ENCODE measurements around the gene TBL2.

The TBL2 gene

DNA sequence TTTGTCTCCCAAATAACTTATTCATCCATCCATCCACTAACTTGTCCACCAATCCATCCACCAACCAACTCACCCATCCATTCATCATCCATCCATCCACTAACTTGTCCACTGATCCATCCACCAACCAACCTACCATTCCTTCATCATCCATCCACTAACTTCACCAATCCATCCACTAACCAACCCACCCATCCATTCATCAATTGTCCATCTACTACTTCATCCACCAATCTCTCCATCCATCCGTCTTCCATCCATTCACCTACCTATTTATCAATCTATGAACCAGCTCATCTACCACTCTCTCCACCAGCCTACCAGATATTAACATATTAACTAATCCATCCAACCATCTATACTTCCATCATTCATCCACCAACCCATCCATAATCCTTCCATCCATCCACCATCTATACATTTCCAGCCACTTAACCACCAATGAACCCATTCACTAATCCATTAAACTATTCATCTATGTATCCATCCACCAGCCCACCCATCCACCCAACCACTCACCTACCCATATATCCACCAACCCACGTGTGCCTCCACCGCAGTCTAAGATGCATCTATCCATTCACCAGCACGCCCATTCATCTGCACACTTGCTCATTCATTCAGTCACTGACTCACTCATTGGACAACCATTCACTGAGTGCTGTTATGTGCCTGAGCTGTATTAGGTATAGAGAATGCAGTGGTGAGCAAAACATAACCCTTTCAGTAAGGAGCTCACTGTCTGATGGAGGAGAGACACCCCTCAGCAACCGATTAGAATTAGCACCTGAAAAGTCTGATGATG lies 19.8 kb upstream of the TBL2 start:
- no peaks in the 10 kb centered on the region for H3K36me3 ChIP-seq (ENCODE audit: control insufficient read depth in 2 of 2, insufficient read depth in 1 of 2, low read length in 2 of 2)
- no peak overlapping the region for H3K27ac ChIP-seq (ENCODE audit: extremely low read depth, low read depth, low read length)
- ChIA-PET POLR2A (interaction anchor here (0.9 kb wide), 1 partner anchor 20 kb away, joined by 3 read pairs; the partner anchor contains the start of gene TBL2), CTCF (interaction anchor here (0.7 kb wide), 1 partner anchor 40 kb away, joined by 3 read pairs; no protein-coding TSS in a partner anchor)
- no peak overlapping the region for H3K4me3 ChIP-seq (ENCODE audit: low read depth, low read length)
- no peaks in the 10 kb centered on the region for H3K9me3 ChIP-seq (ENCODE audit: control insufficient read depth, insufficient read depth, low read depth, low read length)
- H3K4me1 ChIP-seq (ENCODE audit: control insufficient read depth, insufficient read depth, low read length): no peaks in the 10 kb centered on the region
- TF ChIP-seq KLF10 (tag by site-specific recombination; IDR thresholded peaks at IDR 0.05): no peak
- TF ChIP-seq ZNF558 (tag by site-specific recombination; IDR thresholded peaks at IDR 0.05): no peak
- TF ChIP-seq ZFP3 (tag by site-specific recombination; IDR thresholded peaks at IDR 0.05; ENCODE audit: low read depth): no peak
- no peak for TF ChIP-seq TRIM28 (IDR thresholded peaks at IDR 0.05; ENCODE audit: borderline replicate concordance, low read length)
- no peak for TF ChIP-seq ZNF214 (tag by site-specific recombination; IDR thresholded peaks at IDR 0.05; ENCODE audit: borderline replicate concordance)
- TF ChIP-seq ZBTB17 (tag by site-specific recombination; IDR thresholded peaks at IDR 0.05): peak; percentile 86
- no peak for TF ChIP-seq ZSCAN18 (tag by site-specific recombination; IDR thresholded peaks at IDR 0.05)
- no peak for TF ChIP-seq ZNF785 (tag by site-specific recombination; IDR thresholded peaks at IDR 0.05)
- no peak for TF ChIP-seq ZNF114 (tag by site-specific recombination; IDR thresholded peaks at IDR 0.05)
- peak; percentile 48 for TF ChIP-seq ZFHX2 (tag by site-specific recombination; conservative IDR thresholded peaks at IDR 0.05)
- TF ChIP-seq ZNF645 (tag by site-specific recombination; IDR thresholded peaks at IDR 0.05): no peak
- TF ChIP-seq ZNF560 (tag by site-specific recombination; IDR thresholded peaks at IDR 0.05; ENCODE audit: borderline replicate concordance): no peak
- TF ChIP-seq ZNF426 (tag by site-specific recombination; IDR thresholded peaks at IDR 0.05): no peak
- TF ChIP-seq HOXA7 (CRISPR knock-in tag; IDR thresholded peaks at IDR 0.05; ENCODE audit: borderline replicate concordance): no peak
- TF ChIP-seq OVOL3 (tag by site-specific recombination; IDR thresholded peaks at IDR 0.05): no peak
- no peak for TF ChIP-seq ZNF610 (tag by site-specific recombination; IDR thresholded peaks at IDR 0.05; ENCODE audit: borderline replicate concordance)
- TF ChIP-seq TSHZ1 (tag by site-specific recombination; IDR thresholded peaks at IDR 0.05; ENCODE audit: borderline replicate concordance): no peak
- TF ChIP-seq ZNF391 (tag by site-specific recombination; IDR thresholded peaks at IDR 0.05; ENCODE audit: borderline replicate concordance, low read depth): no peak
- no peak for TF ChIP-seq SCRT1 (tag by site-specific recombination; IDR thresholded peaks at IDR 0.05; ENCODE audit: borderline replicate concordance)
- no peak for TF ChIP-seq ZNF624 (tag by site-specific recombination; IDR thresholded peaks at IDR 0.05)
- TF ChIP-seq ZNF366 (tag by site-specific recombination; conservative IDR thresholded peaks at IDR 0.05): peak; percentile 93
- TF ChIP-seq, protein P1, sequence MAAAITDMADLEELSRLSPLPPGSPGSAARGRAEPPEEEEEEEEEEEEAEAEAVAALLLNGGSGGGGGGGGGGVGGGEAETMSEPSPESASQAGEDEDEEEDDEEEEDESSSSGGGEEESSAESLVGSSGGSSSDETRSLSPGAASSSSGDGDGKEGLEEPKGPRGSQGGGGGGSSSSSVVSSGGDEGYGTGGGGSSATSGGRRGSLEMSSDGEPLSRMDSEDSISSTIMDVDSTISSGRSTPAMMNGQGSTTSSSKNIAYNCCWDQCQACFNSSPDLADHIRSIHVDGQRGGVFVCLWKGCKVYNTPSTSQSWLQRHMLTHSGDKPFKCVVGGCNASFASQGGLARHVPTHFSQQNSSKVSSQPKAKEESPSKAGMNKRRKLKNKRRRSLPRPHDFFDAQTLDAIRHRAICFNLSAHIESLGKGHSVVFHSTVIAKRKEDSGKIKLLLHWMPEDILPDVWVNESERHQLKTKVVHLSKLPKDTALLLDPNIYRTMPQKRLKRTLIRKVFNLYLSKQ (tag by site-specific recombination; IDR thresholded peaks at IDR 0.05; ENCODE audit: borderline replicate concordance): no peak
- no peak for TF ChIP-seq ZNF747 (tag by site-specific recombination; IDR thresholded peaks at IDR 0.05)
- TF ChIP-seq ZEB2 (tag by site-specific recombination; IDR thresholded peaks at IDR 0.05): no peak
- no peak for TF ChIP-seq ZNF169 (tag by site-specific recombination; IDR thresholded peaks at IDR 0.05)
- TF ChIP-seq ZNF530 (tag by site-specific recombination; IDR thresholded peaks at IDR 0.05; ENCODE audit: low read depth): no peak
- no peak for TF ChIP-seq RBAK (tag by site-specific recombination; IDR thresholded peaks at IDR 0.05)
- no peak for TF ChIP-seq ZNF529 (tag by site-specific recombination; IDR thresholded peaks at IDR 0.05; ENCODE audit: insufficient replicate concordance)
- no peak for TF ChIP-seq ZNF571 (tag by site-specific recombination; IDR thresholded peaks at IDR 0.05)
- TF ChIP-seq ZNF548 (tag by site-specific recombination; IDR thresholded peaks at IDR 0.05): no peak
